ENCODE results near the gene IL1RAPL1. TPM values are rescaled to one million over a fixed set of nuclear protein-coding genes. Genes with fewer than 3 reads are reported as not detected.

IL1RAPL1 gene
- total RNA-seq, 5 donors from 2014 or later (not counting 1 experiment from before 2014, with no cell fraction given) = not detected

- ATAC-seq (replicated peaks in 1 of 4) (no peak), DNase-seq (no peak)
- no peaks in the 10 kb centered on the region for H3K4me1 Mint-ChIP-seq
- Histone ChIP-seq H3K27me3 (replicated peaks in 1 of 2; ENCODE audit: control insufficient read depth in 2 of 2, extremely low read depth in 1 of 2, insufficient read depth in 2 of 2, low read length in 1 of 2) (no peaks in the 10 kb centered on the region), H3K4me3 (ENCODE audit: control insufficient read depth in 1 of 2, extremely low read depth in 1 of 2, low read length in 1 of 2) (no peak overlapping the region), H3K9me3 (no peaks in the 10 kb centered on the region), H3K36me3 (ENCODE audit: control insufficient read depth in 2 of 2, extremely low read depth in 1 of 2, insufficient read depth in 1 of 2, low read length in 1 of 2) (no peaks in the 10 kb centered on the region), H3K27ac (ENCODE audit: low read length) (no peak overlapping the region), H3K4me1 (ENCODE audit: control insufficient read depth in 1 of 2, extremely low read depth in 1 of 2, insufficient read depth in 2 of 2, low read length in 2 of 2) (no peaks in the 10 kb centered on the region)
- POLR2A ChIA-PET = no interaction called here
- no peak overlapping the region for H3K4me3 Mint-ChIP-seq
- peaks cover 0 to 4% (median 4%) of the 10 kb centered on the region in 3 donors for H3K9me3 Mint-ChIP-seq
- no peaks in the 10 kb centered on the region for H3K36me3 Mint-ChIP-seq
- CTCF ChIA-PET = no interaction called here
- no peak overlapping the region for H3K27ac Mint-ChIP-seq
- no CpG with 5 or more reads among the region's 1 CpG for WGBS (ENCODE audit: insufficient coverage)
- no peaks in the 10 kb centered on the region for H3K27me3 Mint-ChIP-seq
Measured at GRCh38 chrX:28693101-28693500, 105.9 kb downstream of the IL1RAPL1 start.

GRCh38 chrX:28697732-28698131 lies 110.5 kb downstream of the IL1RAPL1 start:
- Mint-ChIP-seq H3K36me3 (no peaks in the 10 kb centered on the region), H3K4me3 (no peak overlapping the region)
- no peak for ATAC-seq (replicated peaks in 1 of 4)

GRCh38 chrX:28701222-28701621 lies 114.0 kb downstream of the IL1RAPL1 start:
- no peaks in the 10 kb centered on the region for H3K36me3 ChIP-seq (ENCODE audit: control insufficient read depth in 2 of 2, extremely low read depth in 1 of 2, insufficient read depth in 1 of 2, low read length in 1 of 2)

More at GRCh38 chrX:28697732-28698131, 110.5 kb downstream of the IL1RAPL1 start:
- Mint-ChIP-seq H3K27ac (no peak overlapping the region), H3K9me3 (peaks cover 0 to 4% (median 3%) of the 10 kb centered on the region in 3 donors), H3K4me1 (no peaks in the 10 kb centered on the region), H3K27me3 (no peaks in the 10 kb centered on the region)
- no peaks in the 10 kb centered on the region for H3K4me1 ChIP-seq (ENCODE audit: control insufficient read depth in 1 of 2, extremely low read depth in 1 of 2, insufficient read depth in 2 of 2, low read length in 2 of 2)
- no peak for DNase-seq
- H3K36me3 ChIP-seq (ENCODE audit: control insufficient read depth in 2 of 2, extremely low read depth in 1 of 2, insufficient read depth in 1 of 2, low read length in 1 of 2) = no peaks in the 10 kb centered on the region
- H3K9me3 ChIP-seq = no peaks in the 10 kb centered on the region
- no peaks in the 10 kb centered on the region for H3K27me3 ChIP-seq (replicated peaks in 1 of 2; ENCODE audit: control insufficient read depth in 2 of 2, extremely low read depth in 1 of 2, insufficient read depth in 2 of 2, low read length in 1 of 2)
- H3K4me3 ChIP-seq (ENCODE audit: control insufficient read depth in 1 of 2, extremely low read depth in 1 of 2, low read length in 1 of 2) = no peak overlapping the region
- CTCF ChIA-PET = no interaction called here
- no peak overlapping the region for H3K27ac ChIP-seq (ENCODE audit: low read length)
- POLR2A ChIA-PET = no interaction called here

GRCh38 chrX:28706964-28707363 lies 119.7 kb downstream of the IL1RAPL1 start:
- POLR2A ChIA-PET = no interaction called here
- Mint-ChIP-seq H3K27me3 (no peaks in the 10 kb centered on the region), H3K4me3 (no peak overlapping the region), H3K36me3 (no peaks in the 10 kb centered on the region), H3K27ac (no peak overlapping the region), H3K4me1 (no peaks in the 10 kb centered on the region), H3K9me3 (peaks cover 4 to 9% (median 5%) of the 10 kb centered on the region in 3 donors)
- DNase-seq (no peak), ATAC-seq (replicated peaks in 1 of 4) (no peak)
- H3K4me1 ChIP-seq (ENCODE audit: control insufficient read depth in 1 of 2, extremely low read depth in 1 of 2, insufficient read depth in 2 of 2, low read length in 2 of 2) = no peaks in the 10 kb centered on the region
- no peak overlapping the region for H3K4me3 ChIP-seq (ENCODE audit: control insufficient read depth in 1 of 2, extremely low read depth in 1 of 2, low read length in 1 of 2)
- no peak overlapping the region for H3K27ac ChIP-seq (ENCODE audit: low read length)
- no peaks in the 10 kb centered on the region for H3K9me3 ChIP-seq
- WGBS (ENCODE audit: insufficient coverage) = 100% methylated on average over 1 of the region's 4 CpGs
- H3K36me3 ChIP-seq (ENCODE audit: control insufficient read depth in 2 of 2, extremely low read depth in 1 of 2, insufficient read depth in 1 of 2, low read length in 1 of 2) = no peaks in the 10 kb centered on the region
- CTCF ChIA-PET = no interaction called here
- H3K27me3 ChIP-seq (replicated peaks in 1 of 2; ENCODE audit: control insufficient read depth in 2 of 2, extremely low read depth in 1 of 2, insufficient read depth in 2 of 2, low read length in 1 of 2) = no peaks in the 10 kb centered on the region

More at GRCh38 chrX:28701222-28701621, 114.0 kb downstream of the IL1RAPL1 start:
- no peak for DNase-seq
- Histone ChIP-seq H3K4me1 (ENCODE audit: control insufficient read depth in 1 of 2, extremely low read depth in 1 of 2, insufficient read depth in 2 of 2, low read length in 2 of 2) (no peaks in the 10 kb centered on the region), H3K27ac (ENCODE audit: low read length) (no peak overlapping the region), H3K27me3 (replicated peaks in 1 of 2; ENCODE audit: control insufficient read depth in 2 of 2, extremely low read depth in 1 of 2, insufficient read depth in 2 of 2, low read length in 1 of 2) (no peaks in the 10 kb centered on the region), H3K4me3 (ENCODE audit: control insufficient read depth in 1 of 2, extremely low read depth in 1 of 2, low read length in 1 of 2) (no peak overlapping the region), H3K9me3 (no peaks in the 10 kb centered on the region)
- no CpG with 5 or more reads among the region's 1 CpG for WGBS (ENCODE audit: insufficient coverage)
- H3K36me3 Mint-ChIP-seq = no peaks in the 10 kb centered on the region
- H3K27me3 Mint-ChIP-seq = no peaks in the 10 kb centered on the region
- H3K4me1 Mint-ChIP-seq = no peaks in the 10 kb centered on the region
- CTCF ChIA-PET = no interaction called here
- ATAC-seq (replicated peaks in 1 of 4) = no peak
- H3K9me3 Mint-ChIP-seq = peaks cover 2 to 9% (median 4%) of the 10 kb centered on the region in 3 donors
- H3K27ac Mint-ChIP-seq = no peak overlapping the region
- POLR2A ChIA-PET = no interaction called here
- H3K4me3 Mint-ChIP-seq = no peak overlapping the region

- ChIA-PET CTCF (no interaction called here), POLR2A (no interaction called here)
- no peaks in the 10 kb centered on the region for H3K27me3 Mint-ChIP-seq
- H3K36me3 Mint-ChIP-seq = no peaks in the 10 kb centered on the region
- no peak overlapping the region for H3K27ac ChIP-seq (ENCODE audit: low read length)
- peaks cover 1 to 7% (median 4%) of the 10 kb centered on the region in 3 donors for H3K9me3 Mint-ChIP-seq
- no peaks in the 10 kb centered on the region for H3K4me1 ChIP-seq (ENCODE audit: control insufficient read depth in 1 of 2, extremely low read depth in 1 of 2, insufficient read depth in 2 of 2, low read length in 2 of 2)
- H3K36me3 ChIP-seq (ENCODE audit: control insufficient read depth in 2 of 2, extremely low read depth in 1 of 2, insufficient read depth in 1 of 2, low read length in 1 of 2) = no peaks in the 10 kb centered on the region
- no peak overlapping the region for H3K4me3 Mint-ChIP-seq
- ATAC-seq (replicated peaks in 1 of 4) = no peak
- H3K9me3 ChIP-seq = peaks cover 1% of the 10 kb centered on the region
- DNase-seq = no peak
- H3K27ac Mint-ChIP-seq = no peak overlapping the region
- no peaks in the 10 kb centered on the region for H3K4me1 Mint-ChIP-seq
- H3K4me3 ChIP-seq (ENCODE audit: control insufficient read depth in 1 of 2, extremely low read depth in 1 of 2, low read length in 1 of 2) = no peak overlapping the region
- no peaks in the 10 kb centered on the region for H3K27me3 ChIP-seq (replicated peaks in 1 of 2; ENCODE audit: control insufficient read depth in 2 of 2, extremely low read depth in 1 of 2, insufficient read depth in 2 of 2, low read length in 1 of 2)
- WGBS (ENCODE audit: insufficient coverage) = 10% methylated on average over 1 of the region's 3 CpGs
Measured at GRCh38 chrX:28709421-28709820, 122.2 kb downstream of the IL1RAPL1 start.

- Histone ChIP-seq H3K9me3 (peaks cover 4% of the 10 kb centered on the region), H3K27me3 (replicated peaks in 1 of 2; ENCODE audit: control insufficient read depth in 2 of 2, extremely low read depth in 1 of 2, insufficient read depth in 2 of 2, low read length in 1 of 2) (no peaks in the 10 kb centered on the region), H3K4me1 (ENCODE audit: control insufficient read depth in 1 of 2, extremely low read depth in 1 of 2, insufficient read depth in 2 of 2, low read length in 2 of 2) (no peaks in the 10 kb centered on the region), H3K27ac (ENCODE audit: low read length) (no peak overlapping the region), H3K36me3 (ENCODE audit: control insufficient read depth in 2 of 2, extremely low read depth in 1 of 2, insufficient read depth in 1 of 2, low read length in 1 of 2) (no peaks in the 10 kb centered on the region), H3K4me3 (ENCODE audit: control insufficient read depth in 1 of 2, extremely low read depth in 1 of 2, low read length in 1 of 2) (no peak overlapping the region)
- H3K27ac Mint-ChIP-seq = no peak overlapping the region
- POLR2A ChIA-PET = no interaction called here
- H3K4me1 Mint-ChIP-seq = no peaks in the 10 kb centered on the region
- peaks cover 0 to 8% (median 0%) of the 10 kb centered on the region in 3 donors for H3K9me3 Mint-ChIP-seq
- no peak for DNase-seq
- H3K36me3 Mint-ChIP-seq = no peaks in the 10 kb centered on the region
- no peak overlapping the region for H3K4me3 Mint-ChIP-seq
- CTCF ChIA-PET = interaction anchor here in 1 of 2 donors (0.6 kb wide), 1 partner anchor 835 kb away, joined by 4 read pairs; no protein-coding TSS in a partner anchor
- no peak for ATAC-seq (replicated peaks in 1 of 4)
- no peaks in the 10 kb centered on the region for H3K27me3 Mint-ChIP-seq
Measured at GRCh38 chrX:28717864-28718263, 130.6 kb downstream of the IL1RAPL1 start.

- no peak for DNase-seq
- peaks cover 0 to 11% (median 0%) of the 10 kb centered on the region in 3 donors for H3K9me3 Mint-ChIP-seq
- Histone ChIP-seq H3K27ac (ENCODE audit: low read length) (no peak overlapping the region), H3K9me3 (peaks cover 4% of the 10 kb centered on the region), H3K27me3 (replicated peaks in 1 of 2; ENCODE audit: control insufficient read depth in 2 of 2, extremely low read depth in 1 of 2, insufficient read depth in 2 of 2, low read length in 1 of 2) (no peaks in the 10 kb centered on the region), H3K4me3 (ENCODE audit: control insufficient read depth in 1 of 2, extremely low read depth in 1 of 2, low read length in 1 of 2) (no peak overlapping the region), H3K4me1 (ENCODE audit: control insufficient read depth in 1 of 2, extremely low read depth in 1 of 2, insufficient read depth in 2 of 2, low read length in 2 of 2) (no peaks in the 10 kb centered on the region), H3K36me3 (ENCODE audit: control insufficient read depth in 2 of 2, extremely low read depth in 1 of 2, insufficient read depth in 1 of 2, low read length in 1 of 2) (no peaks in the 10 kb centered on the region)
- no peak overlapping the region for H3K27ac Mint-ChIP-seq
- WGBS (ENCODE audit: insufficient coverage) = no CpG with 5 or more reads among the region's 1 CpG
- no peaks in the 10 kb centered on the region for H3K4me1 Mint-ChIP-seq
- ChIA-PET CTCF (no interaction called here), POLR2A (no interaction called here)
- no peak for ATAC-seq (replicated peaks in 1 of 4)
- H3K36me3 Mint-ChIP-seq = no peaks in the 10 kb centered on the region
- H3K27me3 Mint-ChIP-seq = no peaks in the 10 kb centered on the region
- H3K4me3 Mint-ChIP-seq = no peak overlapping the region
Measured at GRCh38 chrX:28718450-28718849, 131.2 kb downstream of the IL1RAPL1 start.

Data from T-cell (primary cell).